ENCODE data around the gene MFSD6.

Gene MFSD6

GRCh38 chr2:190533175-190533967, 125.2 kb downstream of the MFSD6 start:
- no peak for DNase-seq (ENCODE audit: low read depth)
- H3K4me3 ChIP-seq (replicated peaks; ENCODE audit: low read depth, low read length), result peak overlapping the region; percentile 58
- no peak for TF ChIP-seq CTCF (IDR thresholded peaks at IDR 0.05; ENCODE audit: low read length, missing control alignments)

- TF ChIP-seq CTCF (IDR thresholded peaks at IDR 0.05; ENCODE audit: low read length, missing control alignments), result no peak
- no peak for DNase-seq (ENCODE audit: low read depth)
- peak overlapping the region; percentile 58 for H3K4me3 ChIP-seq (replicated peaks; ENCODE audit: low read depth, low read length)
These were observed 125.8 kb downstream of the MFSD6 start for GRCh38 chr2:190533968-190534309.

- peak within 1 kb of the TSS; percentile 58 for H3K4me3 ChIP-seq (replicated peaks; ENCODE audit: low read depth, low read length)
- DNase-seq (ENCODE audit: low read depth), result peak; percentile 58
- no peak for TF ChIP-seq CTCF (IDR thresholded peaks at IDR 0.05; ENCODE audit: low read length, missing control alignments)
These were observed 126.4 kb downstream of the MFSD6 start, which contains the start of gene NEMP2 for GRCh38 chr2:190534310-190535120. Gene NEMP2, minus strand, starts transcription at chr2:190534722. Its CDS starts 67 bp downstream, at chr2:190534655.

- no peak for TF ChIP-seq CTCF (IDR thresholded peaks at IDR 0.05; ENCODE audit: low read length, missing control alignments)
These were observed 126.9 kb downstream of the MFSD6 start for GRCh38 chr2:190535121-190535439.

GRCh38 chr2:190535586-190535985, 127.4 kb downstream of the MFSD6 start:
- H3K4me3 ChIP-seq (replicated peaks; ENCODE audit: low read depth, low read length), result peak overlapping the region; percentile 58

More at GRCh38 chr2:190535121-190535439, 126.9 kb downstream of the MFSD6 start:
- DNase-seq (ENCODE audit: low read depth), result no peak
- H3K4me3 ChIP-seq (replicated peaks; ENCODE audit: low read depth, low read length), result peak overlapping the region; percentile 58

GRCh38 chr2:190537765-190538164, 129.6 kb downstream of the MFSD6 start:
- no peak for TF ChIP-seq CTCF (IDR thresholded peaks at IDR 0.05; ENCODE audit: low read length, missing control alignments)
- DNase-seq (ENCODE audit: low read depth), result peak; percentile 28
- no peak overlapping the region for H3K4me3 ChIP-seq (replicated peaks; ENCODE audit: low read depth, low read length)

More at GRCh38 chr2:190535586-190535985, 127.4 kb downstream of the MFSD6 start:
- no peak for TF ChIP-seq CTCF (IDR thresholded peaks at IDR 0.05; ENCODE audit: low read length, missing control alignments)
- DNase-seq (ENCODE audit: low read depth), result no peak
